ENCODE data around the gene MOCOS. TPM values are rescaled to one million over a fixed set of nuclear protein-coding genes. Genes with fewer than 3 reads are reported as not detected.

The MOCOS gene
- total and polyA plus RNA-seq, 9 donors: 5.4 to 35.5 (median 8.8) TPM

- H3K9me3 ChIP-seq: no peaks in the 10 kb centered on the region
- TF ChIP-seq POLR2A (IDR thresholded peaks at IDR 0.05): no peak
- TF ChIP-seq CTCF (IDR thresholded peaks at IDR 0.05): no peak
- TF ChIP-seq EP300 (IDR thresholded peaks at IDR 0.05): no peak
- no peaks in the 10 kb centered on the region for H3K27me3 ChIP-seq
- DNase-seq: no peak
- intact Hi-C loops (cut with DNase I): no loop called here
- H3K36me3 ChIP-seq: no peaks in the 10 kb centered on the region
- peak overlapping the region in 1 of 2 donors; percentile 69 for H3K27ac ChIP-seq
- H3K4me3 ChIP-seq: no peak overlapping the region
- peaks cover 12% of the 10 kb centered on the region for H3K4me1 ChIP-seq (ENCODE audit: insufficient read depth)
- 90 to 96% (median 93%) methylated on average over 5 to 6 of the region's 6 CpGs for WGBS, 3 donors
These were observed 24.3 kb downstream of the MOCOS start for GRCh38 chr18:36211612-36212065.

- WGBS, 3 donors: 32 to 36% (median 34%) methylated on average over 13 of the region's 13 CpGs
- Histone ChIP-seq H3K27me3 (no peaks in the 10 kb centered on the region), H3K9me3 (no peaks in the 10 kb centered on the region), H3K4me1 (ENCODE audit: insufficient read depth) (peaks cover 12% of the 10 kb centered on the region), H3K4me3 (no peak overlapping the region), H3K27ac (peak overlapping the region; percentile 64 to 69), H3K36me3 (no peaks in the 10 kb centered on the region)
- intact Hi-C loops (cut with DNase I): no loop called here
- DNase-seq: peak; percentile 49 to 75 (median 53)
- no peak for TF ChIP-seq POLR2A (IDR thresholded peaks at IDR 0.05)
- no peak for TF ChIP-seq CTCF (IDR thresholded peaks at IDR 0.05)
- no peak for TF ChIP-seq EP300 (IDR thresholded peaks at IDR 0.05)
These were observed 25.2 kb downstream of the MOCOS start for GRCh38 chr18:36212301-36213171.

- H3K27me3 ChIP-seq: no peaks in the 10 kb centered on the region
- no peak overlapping the region for H3K4me3 ChIP-seq
- no peaks in the 10 kb centered on the region for H3K36me3 ChIP-seq
- no peak overlapping the region for H3K27ac ChIP-seq
- TF ChIP-seq CTCF (IDR thresholded peaks at IDR 0.05) (no peak), EP300 (IDR thresholded peaks at IDR 0.05) (no peak), POLR2A (IDR thresholded peaks at IDR 0.05) (no peak)
- no peak for DNase-seq
- WGBS, 3 donors: 90 to 92% (median 91%) methylated on average over 8 of the region's 8 CpGs
- no peaks in the 10 kb centered on the region for H3K9me3 ChIP-seq
- peaks cover 12% of the 10 kb centered on the region for H3K4me1 ChIP-seq (ENCODE audit: insufficient read depth)
- intact Hi-C loops (cut with DNase I): no loop called here
These were observed 27.5 kb downstream of the MOCOS start for GRCh38 chr18:36214811-36215210.

GRCh38 chr18:36215577-36215976 lies 28.3 kb downstream of the MOCOS start:
- H3K27me3 ChIP-seq: no peaks in the 10 kb centered on the region
- no peaks in the 10 kb centered on the region for H3K9me3 ChIP-seq
- peaks cover 12% of the 10 kb centered on the region for H3K4me1 ChIP-seq (ENCODE audit: insufficient read depth)
- H3K4me3 ChIP-seq: no peak overlapping the region
- 91 to 94% (median 91%) methylated on average over 9 of the region's 9 CpGs for WGBS, 3 donors
- no peaks in the 10 kb centered on the region for H3K36me3 ChIP-seq
- DNase-seq: no peak
- no peak for TF ChIP-seq POLR2A (IDR thresholded peaks at IDR 0.05)
- TF ChIP-seq EP300 (IDR thresholded peaks at IDR 0.05): no peak
- no peak for TF ChIP-seq CTCF (IDR thresholded peaks at IDR 0.05)
- intact Hi-C loops (cut with DNase I): no loop called here
- no peak overlapping the region for H3K27ac ChIP-seq

Measured in ovary (tissue), 9 donors.